Ascending aorta (tissue), 2 donors: Measurements from ENCODE around the gene SNX2. TPM values are rescaled to one million over a fixed set of nuclear protein-coding genes. Genes with fewer than 3 reads are reported as not detected.

Source experiments
- DNase-seq, 2 donors: peaks; one replicate each; pipeline ENCODE4 v3.0.0-alpha.2; 2019; ENCODE audit warnings: low spot score in 2 of 2
- H3K27ac ChIP-seq, 2 donors: fragments of 200-600 bp; sonication (generic); one replicate each; pipeline ENCODE4 v1.5.1; 2016 to 2017; ENCODE audit warnings: mild to moderate bottlenecking in 1 of 2
- H3K27me3 ChIP-seq: fragments of 200-600 bp; sonication (generic); one replicate; pipeline ENCODE4 v1.5.1; 2017
- H3K36me3 ChIP-seq, 2 donors: fragments of 200-600 bp; sonication (generic); one replicate each; pipeline ENCODE4 v1.5.1; 2016
- H3K4me1 ChIP-seq, 2 donors: fragments of 200-600 bp; sonication (generic); one replicate each; pipeline ENCODE4 v1.5.1; 2016 to 2017; ENCODE audit warnings: mild to moderate bottlenecking in 1 of 2
- H3K4me3 ChIP-seq, 2 donors: fragments of 200-600 bp; sonication (generic); one replicate each; pipeline ENCODE4 v1.5.1; 2016 to 2017; ENCODE audit warnings: mild to moderate bottlenecking in 1 of 2
- H3K9me3 ChIP-seq, 2 donors: fragments of 200-600 bp; sonication (generic); one replicate each; pipeline ENCODE4 v1.5.1; 2016
- intact Hi-C: fragments of 100-400 bp; cut with DNase I; formaldehyde crosslinking; loops from one replicate; pipeline ENCODE4 v1.15.1; 2023
- total RNA-seq: library from RNA; depleted of rRNA; stranded (reverse); fragments of >200 nt; gene quantifications from one replicate; pipeline ENCODE4 v1.1.0, GENCODE V29; 2016
- TF ChIP-seq, protein P1 (sequence below), 3 experiments: fragments of 200-600 bp in 2 of 3; fragments of 450-650 bp in 1 of 3; sonication (generic) in 2 of 3; IDR thresholded peaks; one replicate each; pipeline ENCODE4 v1.5.1; 2016 to 2019; ENCODE audit warnings: antibody characterized with exemption in 3 of 3, mild to moderate bottlenecking in 1 of 3, moderate library complexity in 1 of 3

The SNX2 gene
- total RNA-seq, 1 donor from 2014 or later = 15.6 TPM

DNA sequence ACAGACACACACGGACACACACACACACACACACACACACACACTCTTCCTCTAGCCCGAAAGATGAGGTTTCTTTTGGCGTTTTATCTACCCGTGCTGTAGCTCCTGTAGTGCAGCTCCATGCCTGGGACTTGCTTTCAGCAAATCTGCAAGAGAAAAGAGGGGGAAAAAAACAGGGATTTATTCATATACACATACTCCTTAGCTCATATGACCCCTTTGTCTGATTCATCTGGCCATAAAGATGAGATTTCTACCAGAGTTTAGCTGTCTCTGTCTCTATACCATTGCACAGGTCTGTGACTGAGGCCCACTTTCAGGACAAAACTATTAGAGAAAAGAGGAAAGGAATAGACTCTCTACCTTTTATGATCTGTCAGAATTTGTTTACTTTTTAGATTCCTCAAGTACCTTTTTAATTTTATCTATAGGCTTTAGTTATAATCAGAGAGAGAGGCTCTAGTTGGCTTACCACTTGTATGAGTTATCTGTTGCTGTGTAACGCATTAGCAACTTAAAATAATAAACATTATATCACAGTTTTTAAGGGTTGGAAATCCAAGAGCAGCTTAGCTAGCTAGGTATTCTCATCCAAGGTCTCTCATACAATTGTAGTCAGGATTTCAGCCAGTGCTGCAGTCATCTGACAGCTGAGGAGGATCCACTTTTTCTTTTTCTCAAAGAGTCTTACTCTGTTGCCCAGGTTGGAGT is 14.7 kb downstream of the SNX2 start:
- TF ChIP-seq, protein P1, sequence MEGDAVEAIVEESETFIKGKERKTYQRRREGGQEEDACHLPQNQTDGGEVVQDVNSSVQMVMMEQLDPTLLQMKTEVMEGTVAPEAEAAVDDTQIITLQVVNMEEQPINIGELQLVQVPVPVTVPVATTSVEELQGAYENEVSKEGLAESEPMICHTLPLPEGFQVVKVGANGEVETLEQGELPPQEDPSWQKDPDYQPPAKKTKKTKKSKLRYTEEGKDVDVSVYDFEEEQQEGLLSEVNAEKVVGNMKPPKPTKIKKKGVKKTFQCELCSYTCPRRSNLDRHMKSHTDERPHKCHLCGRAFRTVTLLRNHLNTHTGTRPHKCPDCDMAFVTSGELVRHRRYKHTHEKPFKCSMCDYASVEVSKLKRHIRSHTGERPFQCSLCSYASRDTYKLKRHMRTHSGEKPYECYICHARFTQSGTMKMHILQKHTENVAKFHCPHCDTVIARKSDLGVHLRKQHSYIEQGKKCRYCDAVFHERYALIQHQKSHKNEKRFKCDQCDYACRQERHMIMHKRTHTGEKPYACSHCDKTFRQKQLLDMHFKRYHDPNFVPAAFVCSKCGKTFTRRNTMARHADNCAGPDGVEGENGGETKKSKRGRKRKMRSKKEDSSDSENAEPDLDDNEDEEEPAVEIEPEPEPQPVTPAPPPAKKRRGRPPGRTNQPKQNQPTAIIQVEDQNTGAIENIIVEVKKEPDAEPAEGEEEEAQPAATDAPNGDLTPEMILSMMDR (IDR thresholded peaks at IDR 0.05) = no peak
- H3K36me3 ChIP-seq = no peaks in the 10 kb centered on the region
- peaks cover 0 to 13% of the 10 kb centered on the region in 2 donors for H3K9me3 ChIP-seq
- no peaks in the 10 kb centered on the region for H3K4me1 ChIP-seq
- H3K27me3 ChIP-seq = no peaks in the 10 kb centered on the region
- no peak overlapping the region for H3K4me3 ChIP-seq
- DNase-seq = no peak
- H3K27ac ChIP-seq = no peak overlapping the region
- intact Hi-C loops = no loop called here

DNA sequence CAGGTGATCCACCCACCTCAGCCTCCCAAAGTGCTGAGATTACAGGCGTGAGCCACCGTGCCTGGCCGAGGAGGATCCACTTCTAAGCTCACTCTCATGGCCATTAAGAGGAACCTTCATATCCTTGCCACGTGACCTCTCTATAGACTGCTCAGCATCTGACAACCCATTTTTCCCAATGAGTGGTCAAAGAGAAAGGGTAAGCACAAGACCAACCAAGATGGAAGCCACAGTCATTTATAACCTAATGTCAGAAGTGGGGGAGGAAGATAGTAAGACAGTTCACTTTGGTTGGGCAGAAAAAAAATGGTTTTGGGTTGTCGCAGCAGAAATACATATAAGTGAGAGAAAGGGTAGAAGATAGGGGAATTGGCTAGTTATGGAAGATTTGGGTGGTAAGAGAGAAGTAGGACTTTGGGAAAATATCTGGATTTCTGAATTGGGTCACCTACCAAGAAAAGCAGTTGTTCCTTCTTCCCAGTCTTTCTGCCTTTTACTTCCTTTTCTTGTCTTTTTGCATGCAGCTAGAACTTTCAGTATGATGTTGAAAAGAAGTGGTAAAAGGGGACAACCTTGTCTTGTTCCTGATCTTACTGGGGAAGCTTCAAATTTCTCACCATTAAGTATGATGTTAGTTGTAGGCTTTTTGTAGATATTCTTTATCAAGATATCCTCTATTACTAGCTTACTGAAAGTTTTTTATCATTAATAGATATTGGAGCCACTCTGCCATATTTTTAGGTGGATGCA is 15.6 kb downstream of the SNX2 start:
- TF ChIP-seq, protein P1 (IDR thresholded peaks at IDR 0.05) = no peak

DNA sequence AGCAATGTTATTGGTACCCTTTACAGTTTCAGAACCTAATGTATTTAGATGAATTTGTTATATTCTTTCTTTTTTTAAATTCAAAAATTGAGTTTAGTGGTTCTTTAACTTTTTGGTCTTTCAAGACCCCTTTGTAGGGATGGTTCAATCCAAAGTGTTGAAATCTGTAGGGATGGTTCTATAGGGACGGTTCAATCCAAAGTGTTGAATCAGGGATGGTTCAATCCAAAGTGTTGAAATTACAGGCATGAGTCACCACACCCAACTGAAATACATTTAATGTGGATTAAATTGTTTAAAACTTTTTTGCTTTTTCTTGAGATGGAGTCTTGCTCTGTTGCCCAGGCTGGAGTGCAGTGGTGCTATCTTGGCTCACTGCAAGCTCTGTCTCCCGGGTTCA is 30.6 kb downstream of the SNX2 start:
- Histone ChIP-seq H3K4me1 (no peaks in the 10 kb centered on the region), H3K36me3 (peaks cover 30 to 68% of the 10 kb centered on the region in 2 donors), H3K4me3 (no peak overlapping the region), H3K27ac (no peak overlapping the region), H3K9me3 (no peaks in the 10 kb centered on the region), H3K27me3 (no peaks in the 10 kb centered on the region)
- TF ChIP-seq, protein P1 (IDR thresholded peaks at IDR 0.05) = no peak
- intact Hi-C loops = no loop called here
- no peak for DNase-seq

More for the DNA sequence above, 15.6 kb downstream of the SNX2 start:
- Histone ChIP-seq H3K36me3 (no peaks in the 10 kb centered on the region), H3K9me3 (peaks cover 0 to 6% of the 10 kb centered on the region in 2 donors), H3K4me1 (no peaks in the 10 kb centered on the region), H3K27me3 (no peaks in the 10 kb centered on the region), H3K4me3 (no peak overlapping the region), H3K27ac (no peak overlapping the region)
- intact Hi-C loops = no loop called here
- no peak for DNase-seq

DNA sequence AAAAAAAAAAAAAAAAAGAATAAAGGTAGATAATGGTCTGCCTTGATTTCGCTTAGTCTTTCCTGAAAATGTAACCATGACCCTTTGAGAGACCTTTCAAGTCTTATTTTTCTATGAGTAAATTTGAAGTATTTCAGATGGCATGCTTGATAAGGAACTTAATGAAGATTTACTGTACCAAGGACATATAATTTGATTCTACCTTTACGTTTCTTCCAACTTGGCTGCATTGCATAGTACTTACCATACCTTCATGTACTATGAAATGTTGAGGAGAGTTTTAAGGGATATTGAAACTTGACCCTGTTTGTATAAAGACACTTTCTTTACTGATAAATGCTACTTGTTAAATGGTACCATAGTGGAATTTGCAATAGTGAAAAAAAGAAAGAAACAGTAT is 35.5 kb downstream of the SNX2 start:
- DNase-seq = no peak
- Histone ChIP-seq H3K27me3 (no peaks in the 10 kb centered on the region), H3K4me3 (no peak overlapping the region), H3K9me3 (no peaks in the 10 kb centered on the region), H3K4me1 (no peaks in the 10 kb centered on the region), H3K27ac (no peak overlapping the region), H3K36me3 (peaks cover 12 to 35% of the 10 kb centered on the region in 2 donors)
- TF ChIP-seq, protein P1 (IDR thresholded peaks at IDR 0.05) = no peak
- intact Hi-C loops = no loop called here

DNA sequence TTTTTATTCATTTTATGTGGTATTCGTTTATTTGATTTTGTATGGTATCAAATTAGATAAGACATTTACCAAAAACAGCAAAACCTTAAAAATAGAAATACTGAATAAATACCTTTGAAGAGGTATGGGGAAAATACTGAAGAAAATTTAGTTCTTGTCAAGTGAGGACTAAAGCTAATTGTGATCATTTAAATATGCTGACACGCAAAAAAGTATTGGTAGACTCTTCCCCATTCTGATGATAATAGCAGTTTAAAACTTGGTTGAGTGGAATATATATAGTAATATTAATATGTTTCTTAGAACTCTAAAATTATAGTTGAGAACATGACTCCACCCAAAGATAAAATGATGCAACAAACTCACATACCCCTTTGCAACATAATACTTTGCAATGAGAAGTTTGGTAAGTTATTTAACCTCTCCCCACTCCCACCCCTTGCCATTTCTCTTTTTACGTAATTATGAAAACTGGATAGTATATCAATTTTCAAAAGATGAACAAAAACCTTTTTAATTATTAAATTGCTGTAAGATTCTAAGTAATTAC is 40.4 kb downstream of the SNX2 start:
- no peak overlapping the region for H3K4me3 ChIP-seq
- no peak overlapping the region for H3K27ac ChIP-seq
- DNase-seq = no peak
- H3K4me1 ChIP-seq = no peaks in the 10 kb centered on the region
- H3K36me3 ChIP-seq = peaks cover 5 to 29% of the 10 kb centered on the region in 2 donors
- no peaks in the 10 kb centered on the region for H3K27me3 ChIP-seq
- TF ChIP-seq, protein P1 (IDR thresholded peaks at IDR 0.05) = no peak
- intact Hi-C loops = no loop called here
- no peaks in the 10 kb centered on the region for H3K9me3 ChIP-seq
